A172 (cell line): ENCODE measurements around the gene DOP1A. TPM values are rescaled to one million over a fixed set of nuclear protein-coding genes. Genes with fewer than 3 reads are reported as not detected.

Source experiments
- DNase-seq: peaks from one replicate; pipeline ENCODE4 v3.0.0-alpha.2; 2015; ENCODE audit warnings: low spot score
- total RNA-seq: library from RNA; depleted of rRNA; stranded (reverse); fragments of >200 nt; shearing (Covaris generic); gene quantifications from 2 replicates; pipeline ENCODE4 v1.2.3, GENCODE V29; 2014; rRNA removed

DOP1A gene
- total RNA-seq, 1 experiment from 2014 or later = 6.8 TPM

DNA sequence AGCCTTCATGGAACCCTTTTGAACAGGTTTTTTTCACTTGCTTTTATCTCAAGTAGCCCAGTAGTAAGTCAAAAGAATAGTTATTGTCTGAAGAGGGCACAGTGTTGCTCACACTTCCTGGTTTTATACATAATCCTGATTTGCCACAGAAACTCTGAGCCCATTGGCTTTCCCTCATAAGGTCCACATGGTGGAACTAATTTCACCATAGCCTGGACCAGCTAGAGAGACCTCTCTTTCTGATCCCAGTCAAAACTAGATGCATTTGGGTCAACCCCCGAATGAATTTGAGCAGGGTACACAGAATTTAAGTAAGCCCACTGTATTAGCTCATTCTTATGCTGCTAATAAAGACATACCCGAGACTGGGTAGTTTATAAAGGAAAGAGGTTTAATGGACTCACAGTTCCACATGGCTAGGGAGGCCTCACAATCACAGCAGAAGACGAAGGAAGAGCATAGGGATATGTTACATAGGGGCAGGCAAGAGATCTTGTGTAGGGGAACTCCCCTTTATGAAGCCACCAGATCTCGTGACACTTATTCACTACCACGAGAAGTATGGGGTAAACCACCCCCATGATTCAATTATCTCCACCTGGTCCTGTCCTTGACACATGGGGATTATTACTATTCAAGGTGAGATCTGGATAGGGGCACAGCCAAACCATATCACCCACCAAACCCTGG lies 131.8 kb downstream of the DOP1A start:
- DNase-seq = no peak

DNA sequence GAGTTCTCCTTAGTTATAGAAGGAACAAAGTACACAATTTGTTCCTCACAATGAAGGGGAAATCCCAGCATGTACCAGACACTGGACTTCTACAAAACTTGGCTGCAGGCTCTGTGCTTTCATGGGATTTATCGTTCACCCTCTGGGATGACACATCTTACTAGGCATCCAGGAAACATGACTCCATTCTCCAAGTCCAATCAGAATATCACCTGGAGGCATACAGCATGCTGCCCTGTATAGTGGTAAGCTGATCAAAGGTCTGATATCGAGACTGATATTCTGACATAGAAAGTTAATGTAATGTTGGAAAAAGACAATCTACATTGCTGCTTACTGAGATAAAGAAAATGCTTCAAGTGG lies 132.4 kb downstream of the DOP1A start:
- peak; percentile 76 for DNase-seq

DNA sequence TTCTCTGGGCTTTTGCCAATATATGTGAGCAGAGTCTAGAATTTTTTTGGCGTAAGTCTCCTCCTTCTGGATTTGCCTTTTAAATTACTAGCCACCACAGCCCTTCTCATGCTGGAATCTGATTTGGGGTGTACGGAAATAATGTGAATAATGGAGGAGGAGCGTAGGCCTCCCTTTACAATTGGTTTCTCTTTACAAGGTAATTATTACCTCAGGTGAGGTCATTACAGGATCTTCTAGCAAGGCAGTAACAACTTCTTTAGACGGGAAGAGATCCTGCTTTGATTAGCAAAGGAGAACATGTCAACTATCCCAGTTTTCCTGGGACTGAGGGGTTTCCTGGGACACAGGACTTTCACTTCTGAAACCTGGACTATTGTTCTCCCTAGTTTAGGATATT lies 134.6 kb downstream of the DOP1A start:
- no peak for DNase-seq

DNA sequence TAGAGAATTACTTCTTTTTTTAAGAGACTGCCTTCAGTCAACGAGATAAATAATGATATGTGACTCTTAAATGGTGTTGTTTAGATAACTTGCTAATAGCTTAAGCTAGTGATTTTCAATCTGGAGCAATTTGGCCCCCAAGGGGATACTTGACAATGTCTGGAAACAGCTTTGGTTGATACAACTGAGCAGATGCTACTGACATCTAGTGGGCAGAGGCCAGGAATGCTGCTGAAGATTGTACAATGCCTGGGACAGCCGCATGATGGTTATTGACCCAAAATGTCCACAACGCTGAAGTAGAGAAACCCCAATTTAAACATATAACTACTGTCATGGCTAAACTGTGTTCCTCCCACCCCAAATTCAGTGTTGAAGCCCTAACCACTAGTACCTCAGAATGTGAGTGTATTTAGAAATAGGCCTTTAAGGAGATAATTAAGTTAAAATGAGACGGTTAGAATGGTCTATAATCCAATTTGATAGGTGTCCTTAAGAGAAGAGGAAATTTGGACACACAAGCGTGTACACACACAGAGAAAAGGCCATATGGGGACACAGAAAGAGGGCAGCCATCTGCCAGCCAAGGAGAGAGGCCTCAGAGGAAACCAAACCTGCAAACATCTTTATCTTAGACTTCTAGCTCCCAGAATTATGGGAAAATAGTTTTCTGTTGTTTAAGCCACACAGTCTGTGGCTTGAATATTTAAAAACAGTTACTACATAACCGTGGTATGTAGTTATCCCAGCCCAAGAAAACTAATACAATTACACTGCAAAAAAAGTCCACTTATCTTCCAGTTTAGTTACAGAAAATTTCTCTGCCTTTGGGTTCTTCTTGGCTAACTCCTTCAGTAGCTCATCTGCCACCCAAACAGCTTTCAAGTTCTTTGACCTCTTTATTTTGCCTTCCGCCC lies 147.9 kb downstream of the DOP1A start:
- DNase-seq = peak; percentile 57

- DNase-seq = no peak
Measured at GRCh38 chr6:83216806-83217205, 149.3 kb downstream of the DOP1A start.

Other genes with a start within 250 kb of the DOP1A start
- 5.1 and 5.4 TPM in 2 replicates for gene UBE3D, start 1.8 kb upstream of the DOP1A start, total RNA-seq
- gene PGM3, start 125.6 kb downstream of the DOP1A start, total RNA-seq = 57.2 and 57.8 TPM in 2 replicates
- 3.7 and 4.8 TPM in 2 replicates for gene RWDD2A, start 125.7 kb downstream of the DOP1A start, total RNA-seq